ENCODE results near the gene IL21R. TPM values are rescaled to one million over a fixed set of nuclear protein-coding genes. Genes with fewer than 3 reads are reported as not detected.

IL21R gene
- total RNA-seq, 3 donors from 2014 or later (not counting 1 experiment from before 2014, with no cell fraction given), result 24.3 to 45.7 (median 26.5) TPM

DNA sequence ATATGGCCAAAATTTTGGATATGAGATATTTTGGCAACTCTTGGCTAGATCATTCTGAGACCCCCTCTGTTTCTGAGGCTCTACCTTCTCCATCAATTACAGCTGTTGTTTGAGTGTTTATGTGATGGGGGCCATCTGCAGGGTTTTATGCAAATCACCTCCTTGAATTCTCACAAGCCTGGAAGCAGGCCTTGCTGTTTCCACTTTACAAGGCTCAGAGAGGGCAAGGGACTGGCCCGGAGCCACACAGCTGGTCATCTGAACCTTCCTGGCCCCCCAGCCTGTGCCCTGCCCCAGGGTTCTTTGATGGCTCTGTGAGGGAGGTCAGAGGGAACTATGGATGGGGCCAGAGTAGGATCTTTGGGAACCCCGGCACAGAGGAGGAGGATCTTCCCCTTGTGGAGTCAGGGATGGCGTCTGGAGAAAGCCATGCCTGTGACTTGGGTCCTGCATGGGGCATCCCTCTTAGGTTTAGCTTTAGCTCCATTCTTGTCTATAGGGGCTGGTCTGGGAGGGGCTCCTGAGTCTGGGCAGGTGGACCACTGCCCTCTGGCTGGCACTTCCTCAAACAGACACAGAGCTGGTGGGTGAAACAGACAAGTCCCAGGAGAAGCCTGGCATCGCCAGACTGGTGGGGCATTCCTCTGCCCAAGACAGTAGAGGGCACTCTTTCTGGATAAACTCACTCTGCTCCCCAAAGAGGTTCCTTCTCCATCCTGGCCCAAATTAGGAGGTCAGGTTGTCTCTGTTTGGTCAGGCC, 26.2 kb downstream of the IL21R start:
- peaks cover 38 to 40% of the 10 kb centered on the region in 2 donors for H3K4me1 Mint-ChIP-seq
- intact Hi-C loops (cut with micrococcal nuclease), result no loop called here
- TF ChIP-seq CTCF (IDR thresholded peaks at IDR 0.05), result no peak

GRCh38 chr16:27429330-27429871, 27.4 kb downstream of the IL21R start:
- DNase-seq (peak in 1 of 2 donors; percentile 1), ATAC-seq (no peak)
- Mint-ChIP-seq H3K4me3 (no peak overlapping the region), H3K36me3 (no peaks in the 10 kb centered on the region), H3K9me3 (no peaks in the 10 kb centered on the region), H3K27me3 (ENCODE audit: low read depth in 2 of 2) (no peaks in the 10 kb centered on the region), H3K27ac (peak overlapping the region in 1 of 2 donors; percentile 8), H3K4me1 (peaks cover 35 to 44% of the 10 kb centered on the region in 2 donors)
- no peaks in the 10 kb centered on the region for H3K9me3 ChIP-seq (ENCODE audit: control insufficient read depth, insufficient read depth, low read length)
- H3K27me3 ChIP-seq (ENCODE audit: control insufficient read depth, insufficient read depth, low read length), result no peaks in the 10 kb centered on the region
- peaks cover 50% of the 10 kb centered on the region for H3K36me3 ChIP-seq (ENCODE audit: control insufficient read depth, insufficient read depth, low read length)
- H3K4me3 ChIP-seq (ENCODE audit: low read length), result no peak overlapping the region
- peaks cover 63% of the 10 kb centered on the region for H3K4me1 ChIP-seq (ENCODE audit: control insufficient read depth, insufficient read depth, low read length)
- H3K27ac ChIP-seq (ENCODE audit: low read length), result no peak overlapping the region
- 96% methylated on average over 11 of the region's 11 CpGs for WGBS (ENCODE audit: insufficient coverage)
- TF ChIP-seq CTCF (IDR thresholded peaks at IDR 0.05), result no peak
- intact Hi-C loops (cut with micrococcal nuclease), result no loop called here

More for the DNA sequence above, 26.2 kb downstream of the IL21R start:
- Histone ChIP-seq H3K36me3 (ENCODE audit: control insufficient read depth, insufficient read depth, low read length) (peaks cover 38% of the 10 kb centered on the region), H3K4me1 (ENCODE audit: control insufficient read depth, insufficient read depth, low read length) (peaks cover 63% of the 10 kb centered on the region), H3K9me3 (ENCODE audit: control insufficient read depth, insufficient read depth, low read length) (no peaks in the 10 kb centered on the region), H3K27ac (ENCODE audit: low read length) (no peak overlapping the region), H3K4me3 (ENCODE audit: low read length) (no peak overlapping the region), H3K27me3 (ENCODE audit: control insufficient read depth, insufficient read depth, low read length) (no peaks in the 10 kb centered on the region)
- H3K27me3 Mint-ChIP-seq (ENCODE audit: low read depth in 2 of 2), result no peaks in the 10 kb centered on the region
- H3K9me3 Mint-ChIP-seq, result no peaks in the 10 kb centered on the region
- no peak overlapping the region for H3K4me3 Mint-ChIP-seq
- peaks cover 1% of the 10 kb centered on the region for H3K36me3 Mint-ChIP-seq
- DNase-seq (peak in 1 of 2 donors; percentile 8), ATAC-seq (no peak)
- WGBS (ENCODE audit: insufficient coverage), result 98% methylated on average over 4 of the region's 4 CpGs
- peak overlapping the region; percentile 23 to 91 for H3K27ac Mint-ChIP-seq

DNA sequence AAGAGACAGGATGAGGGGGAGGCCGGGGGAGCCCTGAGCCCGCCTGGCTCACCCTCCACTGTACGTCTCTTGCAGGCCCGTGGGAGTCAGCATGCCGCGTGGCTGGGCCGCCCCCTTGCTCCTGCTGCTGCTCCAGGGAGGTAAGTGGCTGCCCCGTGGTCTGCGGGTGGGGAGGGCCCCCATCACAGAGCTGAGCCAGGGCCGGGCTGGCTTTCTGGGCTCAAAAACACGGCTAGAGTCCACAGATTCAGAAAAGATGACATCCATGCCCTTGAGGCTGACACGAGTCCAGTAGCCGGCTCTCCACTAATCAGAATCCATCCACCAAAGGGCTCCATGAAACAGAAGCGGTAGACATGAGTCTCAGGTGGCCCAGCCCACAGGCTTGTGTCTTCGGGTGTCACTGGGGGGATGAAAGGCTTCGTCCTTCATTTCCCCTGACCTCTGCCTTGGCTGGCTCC, 28.0 kb downstream of the IL21R start:
- no peaks in the 10 kb centered on the region for H3K9me3 Mint-ChIP-seq
- H3K27me3 Mint-ChIP-seq (ENCODE audit: low read depth in 2 of 2), result no peaks in the 10 kb centered on the region

More for the DNA sequence above, 28.0 kb downstream of the IL21R start:
- Histone ChIP-seq H3K9me3 (ENCODE audit: control insufficient read depth, insufficient read depth, low read length) (no peaks in the 10 kb centered on the region), H3K27me3 (ENCODE audit: control insufficient read depth, insufficient read depth, low read length) (no peaks in the 10 kb centered on the region), H3K27ac (ENCODE audit: low read length) (no peak overlapping the region), H3K36me3 (ENCODE audit: control insufficient read depth, insufficient read depth, low read length) (peaks cover 50% of the 10 kb centered on the region), H3K4me1 (ENCODE audit: control insufficient read depth, insufficient read depth, low read length) (peaks cover 60% of the 10 kb centered on the region), H3K4me3 (ENCODE audit: low read length) (no peak overlapping the region)
- no peak overlapping the region for H3K4me3 Mint-ChIP-seq
- WGBS (ENCODE audit: insufficient coverage), result 68% methylated on average over 16 of the region's 16 CpGs
- TF ChIP-seq CTCF (IDR thresholded peaks at IDR 0.05), result no peak
- H3K36me3 Mint-ChIP-seq, result no peaks in the 10 kb centered on the region
- DNase-seq, result peak in 1 of 2 donors; percentile 15
- ATAC-seq, result no peak
- H3K27ac Mint-ChIP-seq, result peak overlapping the region in 1 of 2 donors; percentile 62
- H3K4me1 Mint-ChIP-seq, result peaks cover 32 to 45% of the 10 kb centered on the region in 2 donors
- intact Hi-C loops (cut with micrococcal nuclease), result no loop called here
